Right renal cortex interstitium (tissue), 3 donors: ENCODE results near the gene CYCS. TPM values are rescaled to one million over a fixed set of nuclear protein-coding genes. Genes with fewer than 3 reads are reported as not detected.

Experiments used
- DNase-seq, 3 donors: peaks; one replicate each; pipeline ENCODE4 v3.0.0-alpha.2; 2013; ENCODE audit warnings: low read depth in 3 of 3, low spot score in 2 of 3
- polyA plus RNA-seq, 3 donors: library from polyadenylated mRNA; unstranded; fragments of 120-200 nt; gene quantifications; one replicate each; pipeline ENCODE4 v1.2.1, GENCODE V29; 2013; ENCODE audit not compliant: insufficient read length in 3 of 3

Gene CYCS
- 100 to 1,000 TPM; 167 to 183 (median 170) TPM for polyA plus RNA-seq

DNA sequence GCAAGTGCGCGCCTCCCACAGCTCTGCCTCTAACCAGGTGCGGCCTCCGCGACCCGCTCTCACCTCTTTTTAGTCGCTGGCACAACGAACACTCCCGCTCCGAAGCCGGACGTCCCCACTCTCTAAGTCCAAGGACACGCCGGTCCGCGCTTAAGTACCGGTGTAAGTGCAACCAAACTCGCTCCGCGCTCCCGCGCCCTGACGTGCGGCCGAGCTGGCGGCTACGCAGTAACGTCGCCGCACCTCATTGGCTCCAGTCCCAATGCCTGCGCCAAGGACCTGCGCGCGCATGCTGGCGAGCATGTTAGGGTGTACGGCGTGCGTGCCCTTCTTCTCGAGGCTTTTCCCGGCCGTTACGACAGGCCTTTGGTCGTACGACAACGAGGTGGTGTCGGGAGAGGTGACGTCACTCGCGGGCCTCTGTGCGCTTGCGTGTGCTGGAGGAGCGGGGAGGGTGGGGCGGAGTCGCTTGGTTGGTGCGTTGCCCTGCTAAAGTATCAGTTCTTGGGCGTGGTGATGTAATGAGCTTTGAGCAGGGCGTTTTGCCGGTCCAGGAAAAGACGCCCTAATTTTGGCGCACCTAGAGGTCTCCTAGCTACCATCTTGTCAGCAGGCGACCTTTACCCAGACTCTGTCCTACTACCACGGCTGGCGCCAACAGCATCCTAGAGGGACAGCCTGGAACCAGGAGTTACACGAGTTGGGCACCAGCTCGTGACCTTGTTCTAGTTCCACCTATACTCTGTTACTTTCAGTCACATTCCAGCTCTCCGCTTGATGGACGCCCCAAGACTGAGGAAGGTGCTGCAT lies at the start of gene CYCS:
Gene CYCS (minus strand): TSS at position 124 of the 810 bp plus-strand sequence. CDS start 1,141 bp downstream, outside the sequence.
- DNase-seq, result peak; percentile 98 to 100 (median 99)

DNA sequence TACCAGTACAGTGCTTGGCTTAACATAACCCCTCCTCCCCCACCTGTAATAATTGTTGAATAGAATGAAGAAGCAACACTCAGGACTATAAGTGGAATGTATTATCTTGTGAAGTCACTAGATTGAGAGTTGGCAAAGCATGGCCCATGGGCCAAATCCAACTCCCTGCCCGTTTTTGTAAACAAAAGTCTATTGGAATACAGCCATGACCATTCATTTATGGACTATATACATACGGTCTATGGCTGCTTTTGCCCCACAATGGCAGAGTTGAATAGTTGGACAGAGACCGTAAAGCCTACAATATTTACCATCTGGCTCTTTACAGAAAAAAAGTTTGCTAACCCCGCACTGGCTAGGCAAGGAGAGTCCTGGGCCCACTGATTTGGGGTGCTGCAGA lies 48.1 kb upstream of the CYCS start:
- no peak for DNase-seq

DNA sequence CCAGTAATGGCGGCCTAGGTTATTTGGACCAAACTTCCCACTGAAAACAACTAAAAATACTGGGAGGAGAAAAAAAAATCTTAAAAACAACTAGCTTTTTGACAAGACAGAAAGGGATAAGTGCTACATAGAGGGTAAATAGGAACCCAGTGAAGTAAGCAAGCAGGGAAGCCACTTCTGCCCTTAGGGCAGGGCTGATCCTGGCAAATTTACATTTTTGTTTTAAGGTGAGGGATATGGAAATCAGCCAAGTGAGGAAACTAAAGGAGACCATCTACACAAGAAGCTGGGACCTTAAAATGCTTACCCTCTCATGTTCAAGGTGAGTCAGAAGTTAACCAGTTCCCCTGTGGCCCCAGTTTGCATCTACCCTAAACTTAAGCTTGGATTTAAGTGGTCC lies 46.5 kb upstream of the CYCS start:
- no peak for DNase-seq

DNA sequence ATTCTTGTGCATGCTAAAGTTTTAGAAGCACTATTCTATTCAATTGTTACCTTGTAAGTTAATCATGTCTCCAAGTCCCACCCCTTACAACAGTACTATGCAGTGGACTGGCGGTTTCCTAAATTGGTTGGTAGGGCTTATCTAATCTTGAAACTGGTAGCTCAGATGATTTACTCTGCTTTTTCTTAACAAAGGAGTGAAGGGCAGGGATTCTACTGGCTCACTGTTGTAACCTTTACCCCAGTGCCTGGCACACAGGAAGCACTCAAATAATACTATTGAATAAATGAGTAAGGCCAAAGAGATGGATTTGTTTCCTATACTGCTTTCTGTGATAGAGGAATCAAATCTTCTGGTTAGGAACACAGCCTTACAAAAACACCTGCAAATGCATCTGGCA lies 46.0 kb upstream of the CYCS start:
- DNase-seq, result no peak

DNA sequence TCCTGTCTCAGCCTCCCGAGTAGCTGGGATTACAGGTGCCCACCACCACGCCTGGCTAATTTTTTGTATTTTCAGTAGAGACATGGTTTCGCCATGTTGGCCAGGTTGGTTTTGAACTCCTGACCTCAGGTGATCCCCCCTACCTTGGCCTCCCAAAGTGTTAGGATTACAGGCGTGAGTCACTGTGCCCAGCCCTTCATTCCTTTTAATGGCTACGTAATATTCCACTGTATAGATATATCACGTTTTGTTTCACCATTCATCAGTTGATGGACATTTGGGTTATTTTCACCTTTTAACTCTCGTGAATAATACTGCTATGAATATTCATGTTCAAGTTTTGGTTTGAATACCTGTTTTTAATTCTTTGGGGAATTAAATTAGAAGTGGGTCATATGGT lies 44.6 kb upstream of the CYCS start:
- no peak for DNase-seq

DNA sequence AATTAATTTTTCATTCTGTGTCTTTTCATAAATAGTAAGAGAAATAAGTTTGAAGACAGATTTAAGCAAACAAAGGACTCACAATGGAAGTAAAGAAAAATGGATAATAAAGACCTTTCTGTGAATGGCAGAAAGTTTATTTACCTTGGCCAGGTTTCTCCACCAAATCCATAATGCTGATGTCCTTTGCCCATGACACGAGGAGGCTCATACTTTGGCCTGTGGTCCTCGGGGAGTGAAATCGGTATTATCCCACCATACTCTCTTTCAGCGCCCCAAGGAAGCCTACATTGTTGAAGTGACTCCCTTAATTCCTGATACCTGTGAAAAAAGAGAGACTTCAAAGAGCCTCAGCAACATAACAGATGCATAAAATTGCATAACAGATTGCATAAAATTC lies 43.1 kb upstream of the CYCS start:
- DNase-seq, result no peak

DNA sequence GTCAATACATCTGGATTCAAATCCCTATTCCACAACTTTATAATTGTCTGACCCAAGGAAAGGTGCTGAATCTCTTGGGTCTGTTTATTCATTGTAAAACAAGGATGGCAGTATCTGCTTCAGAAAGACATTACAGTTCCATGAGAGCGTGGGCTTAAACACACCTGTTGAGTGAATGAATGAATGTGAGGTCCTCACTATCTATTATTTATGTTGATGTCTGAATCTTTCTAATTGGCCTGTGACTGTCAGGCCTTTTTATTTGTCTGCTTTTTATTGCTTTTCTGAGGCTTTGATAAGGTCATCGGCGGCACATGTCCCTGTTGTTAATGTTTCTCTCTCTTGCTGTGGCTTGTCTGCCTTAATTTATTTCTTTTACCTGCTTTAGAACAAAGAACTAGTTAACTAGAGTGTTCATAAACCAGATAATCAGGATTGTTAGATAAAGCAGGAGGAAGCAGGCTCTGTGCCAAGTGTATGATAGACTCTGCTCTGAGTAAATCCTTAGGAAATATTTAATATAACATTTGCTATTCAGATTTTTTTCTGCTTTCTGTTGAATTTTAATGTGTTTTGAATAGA lies 42.3 kb upstream of the CYCS start:
- no peak for DNase-seq

DNA sequence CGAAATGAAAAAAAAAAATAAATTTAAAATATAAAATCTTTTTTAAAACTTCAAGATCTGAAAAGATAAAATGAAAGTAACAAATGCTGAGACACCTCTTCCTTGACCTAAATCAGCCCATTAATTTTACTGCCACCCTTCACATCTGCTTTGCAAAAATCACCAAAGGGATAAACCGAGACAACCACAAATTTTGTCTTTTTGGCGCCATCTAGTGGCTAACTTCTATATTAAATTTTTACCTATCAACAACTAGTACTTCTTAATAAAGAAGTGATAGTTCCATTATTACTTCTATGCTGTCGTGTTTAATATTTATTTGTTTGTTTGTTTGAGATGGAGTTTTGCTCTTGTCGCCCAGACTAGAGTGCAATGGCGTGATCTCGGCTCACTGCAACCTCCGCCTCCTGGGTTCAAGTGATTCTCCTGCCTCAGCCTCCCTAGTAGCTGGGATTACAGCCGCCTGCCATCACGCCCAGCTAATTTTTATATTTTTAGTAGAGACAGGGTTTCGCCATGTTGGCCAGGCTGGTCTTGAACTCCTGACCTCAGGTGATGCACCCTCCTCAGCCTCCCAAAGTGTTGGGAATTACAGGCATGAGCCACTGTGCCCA lies 35.0 kb upstream of the CYCS start:
- peak in 1 of 3 donors; percentile 21 for DNase-seq

DNA sequence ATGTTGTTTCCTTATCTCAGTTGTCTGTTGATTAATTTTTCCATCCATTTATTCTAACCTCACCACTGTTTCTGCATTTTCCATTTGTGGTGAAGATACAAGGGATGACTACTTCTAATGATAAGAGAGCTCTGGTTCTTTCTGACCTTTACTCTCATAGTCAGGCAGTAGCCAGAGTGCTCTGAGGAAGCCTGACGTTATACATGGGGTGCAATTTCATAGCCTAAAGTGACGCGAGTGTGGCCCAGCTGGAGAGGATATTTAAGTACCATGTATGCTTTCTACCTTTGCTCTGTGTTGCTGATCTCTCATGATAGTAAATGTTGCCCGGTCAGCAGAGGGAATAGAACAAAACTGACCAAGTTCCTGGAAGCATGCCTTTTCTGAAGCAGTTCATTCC lies 33.9 kb upstream of the CYCS start:
- no peak for DNase-seq

DNA sequence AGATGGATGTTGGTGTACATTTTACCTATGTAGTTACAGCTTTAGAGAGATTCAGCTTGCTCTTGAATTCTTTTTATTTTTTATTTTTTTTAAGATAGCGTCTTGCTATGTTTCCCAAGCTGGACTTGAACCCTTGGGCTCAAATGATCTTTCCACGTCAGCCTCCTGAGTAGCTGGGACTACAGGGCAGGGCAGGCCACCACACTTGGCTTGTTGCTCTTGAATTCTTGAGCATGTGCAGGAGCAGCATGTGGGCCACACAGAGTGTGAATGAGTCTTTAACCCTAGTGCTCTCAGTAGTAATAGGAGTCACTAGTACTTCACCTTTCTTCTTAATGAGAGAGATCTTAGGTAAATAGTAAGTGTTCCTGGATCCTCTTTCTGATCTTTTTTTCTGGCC lies 26.7 kb upstream of the CYCS start:
- no peak for DNase-seq

DNA sequence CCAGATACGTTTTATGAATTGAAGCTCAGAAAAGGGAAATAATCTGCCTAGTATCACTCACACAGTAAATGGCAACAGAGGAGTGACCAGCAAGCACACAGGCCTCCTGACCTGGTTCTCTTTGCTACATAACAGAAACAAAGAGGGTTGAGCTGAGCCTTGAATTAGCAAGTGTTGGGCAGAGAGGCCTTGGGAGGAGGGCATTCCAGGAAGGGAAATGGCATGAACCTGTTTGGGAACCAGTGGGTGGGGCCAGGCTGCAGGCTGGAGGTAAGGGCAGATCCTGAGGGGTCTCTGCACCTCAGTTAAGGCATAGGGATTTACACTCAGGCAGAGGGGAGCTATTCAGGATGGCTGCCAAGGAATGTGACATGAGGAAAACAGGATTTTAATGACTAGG lies 24.8 kb upstream of the CYCS start:
- DNase-seq, result no peak

DNA sequence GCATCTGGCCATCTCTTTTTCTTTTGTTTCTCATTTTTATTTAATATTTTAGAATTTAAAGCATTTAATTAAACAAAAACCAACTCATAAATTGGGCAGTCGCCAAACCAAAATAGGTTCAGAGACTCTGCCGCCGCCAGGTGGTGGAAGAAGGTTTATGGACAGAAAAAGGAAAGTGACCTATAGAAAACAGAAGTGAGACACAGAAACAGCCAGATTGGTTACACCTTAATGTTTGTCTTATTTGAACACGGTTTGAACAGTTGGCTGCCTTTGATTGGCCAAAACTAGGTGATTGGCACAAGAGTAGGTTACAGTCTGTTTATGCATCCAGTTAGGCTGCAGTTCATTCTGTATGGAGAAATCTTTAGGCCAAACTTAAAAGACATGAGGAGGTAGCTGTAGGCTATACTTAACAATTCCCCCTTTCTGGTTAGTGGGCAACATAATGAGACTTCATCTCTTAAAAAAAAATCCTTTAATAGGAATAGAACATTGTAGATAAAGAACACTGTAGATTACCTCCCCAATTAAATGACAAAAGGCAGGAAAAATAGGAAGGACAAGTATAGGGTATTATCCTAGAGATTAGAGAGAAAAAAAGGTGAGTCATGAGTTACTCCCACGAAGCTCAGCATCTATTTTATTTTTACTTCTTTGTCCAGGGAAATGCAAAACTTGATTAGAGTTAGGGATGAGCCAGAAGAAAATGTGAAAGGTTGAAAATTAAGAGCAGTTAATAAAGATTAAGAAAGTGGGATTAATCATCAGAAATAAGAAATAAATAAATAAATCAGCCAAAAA lies 23.9 kb upstream of the CYCS start:
- DNase-seq, result no peak

DNA sequence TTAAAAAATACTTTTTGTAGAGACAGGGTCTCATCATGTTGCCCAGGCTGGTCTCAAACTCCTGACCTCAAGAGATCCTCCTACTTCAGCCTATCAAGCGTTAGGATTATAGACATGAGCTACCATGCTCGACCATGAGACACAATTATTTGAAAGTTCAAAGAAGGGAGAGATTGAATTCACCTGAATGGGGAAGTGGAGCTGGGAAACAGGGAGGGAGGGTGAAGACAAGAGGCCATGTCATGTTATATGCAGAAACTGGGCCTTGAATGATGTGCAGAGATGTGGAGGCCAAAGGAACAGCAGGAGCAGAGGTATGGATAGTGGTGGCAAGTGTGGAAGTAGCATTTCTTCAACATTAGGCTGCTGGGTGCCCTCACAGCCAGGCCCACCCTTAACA lies 18.7 kb upstream of the CYCS start:
- DNase-seq, result no peak

DNA sequence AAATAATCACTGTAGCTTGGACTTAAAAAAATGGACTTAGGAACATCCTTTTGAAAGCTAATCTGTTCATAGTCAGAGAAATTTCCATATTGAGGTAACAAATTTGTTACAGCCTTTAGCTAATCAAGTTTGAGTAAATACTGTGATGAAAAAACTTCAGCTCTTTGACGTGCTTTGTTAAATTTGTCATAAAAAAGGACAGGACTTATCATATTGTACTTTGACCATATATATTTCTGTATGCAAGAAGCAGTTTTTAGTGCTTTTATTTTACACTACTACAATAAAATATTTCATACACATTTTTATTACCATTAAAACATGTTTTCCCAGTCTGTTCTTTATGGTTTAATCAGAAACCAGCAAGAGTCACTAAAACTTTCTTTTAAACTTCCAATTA lies 14.5 kb upstream of the CYCS start:
- DNase-seq, result no peak

DNA sequence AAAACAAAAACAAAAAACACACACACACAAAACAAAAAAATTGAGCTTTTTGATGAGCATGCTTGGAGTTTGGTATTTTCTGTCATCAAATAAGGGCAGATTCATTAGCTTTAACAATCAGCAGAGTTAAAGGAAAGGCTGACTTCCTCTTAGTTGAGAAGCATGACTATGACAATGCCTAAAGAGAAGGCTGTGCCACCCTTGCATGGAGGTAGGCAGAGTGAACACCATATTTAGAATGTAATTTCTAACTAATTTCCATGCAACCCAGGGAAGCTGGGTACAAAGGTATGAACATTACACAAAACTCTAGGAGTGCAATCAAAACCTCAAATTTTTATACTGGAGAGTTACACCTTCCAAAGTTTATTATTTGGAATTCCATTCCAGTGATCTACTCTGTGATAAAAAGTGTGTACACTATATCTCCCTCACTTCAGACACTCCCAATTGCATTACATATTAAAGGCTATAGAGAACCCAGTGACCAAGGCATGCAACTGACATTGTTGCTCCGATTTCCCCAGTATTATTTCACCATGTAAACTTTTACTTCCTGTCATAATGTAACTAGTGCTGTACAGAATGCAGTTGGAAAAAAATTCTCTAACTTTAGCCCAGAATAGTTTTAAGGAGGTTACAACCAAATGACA lies 9.4 kb upstream of the CYCS start:
- DNase-seq, result no peak

DNA sequence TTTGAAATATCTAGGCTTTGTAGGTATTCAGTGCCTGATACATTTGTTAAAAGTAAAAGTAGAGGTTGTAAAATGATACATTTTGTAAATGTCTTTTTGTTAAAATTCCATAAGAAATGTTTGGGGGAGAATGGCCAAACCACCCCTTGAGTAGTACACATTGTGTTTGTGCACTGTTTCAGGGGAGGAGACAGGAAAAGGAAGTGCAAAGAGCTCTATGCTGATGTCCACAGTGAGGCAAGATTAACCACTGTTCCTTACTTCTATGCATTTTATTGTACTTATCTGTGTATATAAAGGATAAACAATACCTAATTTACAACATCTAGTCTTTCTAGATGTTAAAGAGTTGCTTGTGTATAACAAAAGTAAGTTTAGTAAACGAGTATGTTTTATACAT lies 7.4 kb upstream of the CYCS start:
- DNase-seq, result no peak

DNA sequence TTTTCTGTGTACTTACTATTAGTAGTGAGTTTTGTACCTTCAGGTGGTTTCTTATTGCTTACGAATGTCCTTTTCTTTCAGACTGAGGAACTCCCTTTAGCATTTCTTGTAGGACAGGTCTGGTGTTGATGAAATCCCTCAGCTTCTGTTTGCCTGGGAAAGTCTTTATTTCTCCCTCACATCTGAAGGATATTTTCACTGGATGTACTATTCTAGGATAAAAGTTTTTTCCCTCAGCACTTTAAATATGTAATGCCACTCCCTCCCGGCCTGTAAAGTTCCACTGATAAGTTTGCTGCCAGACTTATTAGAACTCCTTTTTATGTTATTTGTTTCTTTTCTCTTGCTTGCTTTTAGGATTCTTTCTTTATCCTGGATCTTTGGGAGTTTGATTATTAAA lies 1.7 kb upstream of the CYCS start:
- DNase-seq, result no peak

DNA sequence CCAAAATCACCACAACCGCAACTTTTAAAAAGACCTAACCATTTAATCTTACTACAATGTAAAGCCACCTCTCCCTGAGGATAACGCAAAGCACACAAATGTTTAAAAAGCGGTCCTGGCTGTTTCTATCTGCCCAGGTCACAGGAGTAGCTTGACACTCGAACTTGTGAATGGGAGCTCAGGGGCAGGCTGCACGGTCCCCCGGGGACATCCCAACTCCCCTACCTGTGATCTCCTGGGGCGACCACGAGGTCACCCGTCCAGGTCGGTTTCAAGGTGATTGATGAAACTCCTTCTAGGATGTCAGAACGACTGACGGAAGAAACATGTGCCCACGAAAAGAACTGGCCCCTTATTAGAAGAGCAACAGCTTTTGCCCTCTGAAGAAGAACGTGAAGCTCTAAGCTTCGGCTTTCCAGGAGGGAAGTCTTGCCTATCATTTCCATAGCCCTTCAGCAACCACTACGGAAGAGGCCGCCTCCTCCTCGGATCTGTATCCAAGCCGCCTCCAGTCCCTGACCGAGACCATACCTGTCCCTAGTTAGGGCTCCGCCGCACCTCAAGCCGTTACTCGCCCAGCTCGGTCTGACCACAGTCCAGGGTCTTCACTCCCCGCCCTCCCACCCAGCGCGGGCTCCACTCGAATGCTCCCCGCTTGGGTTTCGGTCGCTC lies 459 bp downstream of the CYCS start:
- DNase-seq, result peak; percentile 7 to 10 (median 10)

DNA sequence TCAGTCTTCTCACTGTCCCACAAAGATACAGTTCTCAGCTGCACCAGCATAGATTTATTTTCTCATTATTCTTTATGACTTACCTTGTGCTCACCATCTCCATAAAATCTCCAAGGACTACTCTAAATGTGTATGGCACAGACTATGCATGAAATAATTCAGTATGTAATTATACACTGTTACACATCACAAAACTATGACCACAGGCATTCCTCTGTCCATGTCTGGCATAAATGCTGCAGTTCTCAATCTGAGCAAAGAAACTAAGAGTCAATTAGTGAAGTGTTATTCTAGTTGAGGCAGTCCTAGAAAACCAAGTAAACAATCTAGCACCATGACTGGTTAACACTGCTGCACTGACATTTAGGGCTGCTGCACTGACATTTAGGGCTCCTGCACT lies 2.7 kb downstream of the CYCS start:
- DNase-seq, result no peak

DNA sequence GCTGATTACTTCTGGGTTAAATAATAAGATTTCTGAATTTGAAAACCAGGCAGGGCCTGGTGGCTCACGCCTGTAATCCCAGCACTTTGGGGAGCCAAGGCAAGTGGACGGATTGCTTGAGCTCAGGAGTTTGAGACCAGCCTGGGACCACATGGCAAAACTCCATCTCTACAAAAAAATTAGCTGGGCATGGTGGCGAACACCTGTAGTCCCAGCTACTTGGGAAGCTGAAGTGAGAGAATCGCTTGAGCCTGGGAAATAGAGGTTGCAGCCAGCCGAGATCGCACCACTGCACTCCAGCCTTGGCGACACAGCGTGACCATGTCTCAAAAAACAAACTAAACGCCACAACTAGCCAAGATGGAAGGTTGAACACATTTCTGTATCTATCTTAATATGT lies 3.5 kb downstream of the CYCS start:
- no peak for DNase-seq
